RWPE1 (cell line): ENCODE results near the gene ASTN2.

Experiments used
- CTCF ChIA-PET: fragments of 350-600 bp; sonication (Branson Sonifier 250); formaldehyde crosslinking; extraction: SDS; loops from one replicate; lab custom pipeline; 2021; lab: Yijun Ruan, JAX
- POLR2A ChIA-PET: fragments of 400-600 bp; formaldehyde crosslinking; extraction: SDS; loops from one replicate; lab custom pipeline; 2020; ENCODE audit warnings: antibody characterized with exemption; ENCODE audit not compliant: low non-redundant PET; lab: Yijun Ruan, JAX
- DNase-seq: peaks from one replicate; pipeline ENCODE4 v3.0.0; 2012; ENCODE audit warnings: low spot score
- H3K27ac ChIP-seq: fragments of 450-650 bp; 2 replicates; pipeline ENCODE4 v1.5.1; 2017
- CTCF ChIP-seq: fragments of 450-650 bp; conservative IDR thresholded peaks from 2 replicates; pipeline ENCODE4 v1.5.1; 2017; ENCODE audit warnings: low read depth, mild to moderate bottlenecking

Gene ASTN2

GRCh38 chr9:116883676-116884075, 531.2 kb downstream of the ASTN2 start:
- ChIA-PET CTCF (no interaction called here), POLR2A (no interaction called here)
- no peak overlapping the region for H3K27ac ChIP-seq
- no peak for DNase-seq
- no peak for TF ChIP-seq CTCF

GRCh38 chr9:116877072-116877471, 537.8 kb downstream of the ASTN2 start:
- no peak for DNase-seq
- no peak overlapping the region for H3K27ac ChIP-seq
- TF ChIP-seq CTCF: no peak
- ChIA-PET CTCF (no interaction called here), POLR2A (no interaction called here)

- no peak for TF ChIP-seq CTCF
- H3K27ac ChIP-seq: no peak overlapping the region
- no peak for DNase-seq
- ChIA-PET POLR2A (no interaction called here), CTCF (no interaction called here)
These were observed 539.3 kb downstream of the ASTN2 start for GRCh38 chr9:116875576-116875975.

GRCh38 chr9:116873937-116874914, 540.6 kb downstream of the ASTN2 start:
- no peak overlapping the region for H3K27ac ChIP-seq
- ChIA-PET POLR2A (no interaction called here), CTCF (no interaction called here)
- TF ChIP-seq CTCF: no peak
- no peak for DNase-seq

GRCh38 chr9:116873491-116873890, 541.4 kb downstream of the ASTN2 start:
- no peak for TF ChIP-seq CTCF
- H3K27ac ChIP-seq: no peak overlapping the region
- ChIA-PET CTCF (no interaction called here), POLR2A (no interaction called here)
- no peak for DNase-seq

- H3K27ac ChIP-seq: peak overlapping the region; percentile 56
- CTCF ChIA-PET: interaction anchor here (0.8 to 2.1 kb wide), 3 partner anchors 10 to 1706 kb away, joined by 5 to 11 read pairs (median 5); no protein-coding TSS in a partner anchor
- POLR2A ChIA-PET: no interaction called here
- DNase-seq: peak; percentile 99
- TF ChIP-seq CTCF: no peak
These were observed 544.3 kb downstream of the ASTN2 start for GRCh38 chr9:116870566-116870965.
